Measurements from ENCODE around the gene NANS. TPM values are rescaled to one million over a fixed set of nuclear protein-coding genes. Genes with fewer than 3 reads are reported as not detected.
"Not testable (repeated sequence)": the region's sequence is repeated elsewhere in the genome, so short reads cannot be mapped to it uniquely, and the experiment has no call there.

Gene NANS
- total RNA-seq, 4 donors from 2014 or later: 35.2 to 74.4 (median 44.6) TPM

- no peak for DNase-seq (ENCODE audit: low spot score in 2 of 2)
- H3K36me3 ChIP-seq: no peaks in the 10 kb centered on the region
- 83 to 88% methylated on average over 10 of the region's 10 CpGs for WGBS, 2 donors
- no peak overlapping the region for H3K27ac ChIP-seq
- TF ChIP-seq EP300 (IDR thresholded peaks at IDR 0.05) (peak in 1 of 2 donors; percentile 31), CTCF (IDR thresholded peaks at IDR 0.05) (no peak)
- H3K4me1 ChIP-seq: no peaks in the 10 kb centered on the region
- H3K27me3 ChIP-seq: no peaks in the 10 kb centered on the region
- H3K4me3 ChIP-seq: no peak overlapping the region
- H3K9me3 ChIP-seq: no peaks in the 10 kb centered on the region
Measured at GRCh38 chr9:98129451-98129881, 72.9 kb downstream of the NANS start.

GRCh38 chr9:98130060-98130459, 73.5 kb downstream of the NANS start:
- H3K36me3 ChIP-seq; H3K4me1 ChIP-seq; H3K27me3 ChIP-seq; H3K9me3 ChIP-seq; DNase-seq (ENCODE audit: low spot score in 2 of 2); H3K4me3 ChIP-seq; H3K27ac ChIP-seq: not testable (repeated sequence)
- 82 to 92% methylated on average over 4 of the region's 4 CpGs for WGBS, 2 donors

- WGBS, 2 donors: 86 to 89% methylated on average over 9 to 11 of the region's 13 CpGs
- H3K36me3 ChIP-seq: no peaks in the 10 kb centered on the region
- no peak for TF ChIP-seq POLR2A (IDR thresholded peaks at IDR 0.05)
- no peak for TF ChIP-seq EP300 (IDR thresholded peaks at IDR 0.05)
- TF ChIP-seq CTCF (IDR thresholded peaks at IDR 0.05): no peak
- H3K27me3 ChIP-seq: no peaks in the 10 kb centered on the region
- H3K4me1 ChIP-seq: no peaks in the 10 kb centered on the region
- no peak for DNase-seq (ENCODE audit: low spot score in 2 of 2)
- H3K9me3 ChIP-seq: no peaks in the 10 kb centered on the region
- no peak overlapping the region for H3K27ac ChIP-seq
- H3K4me3 ChIP-seq: no peak overlapping the region
Measured at GRCh38 chr9:98130576-98131228, 74.2 kb downstream of the NANS start.

- TF ChIP-seq EP300 (IDR thresholded peaks at IDR 0.05) (no peak), CTCF (IDR thresholded peaks at IDR 0.05) (no peak), POLR2A (IDR thresholded peaks at IDR 0.05) (no peak)
- WGBS, 2 donors: 85 to 86% methylated on average over 9 of the region's 9 CpGs
- no peaks in the 10 kb centered on the region for H3K36me3 ChIP-seq
- no peak overlapping the region for H3K27ac ChIP-seq
- H3K4me1 ChIP-seq: no peaks in the 10 kb centered on the region
- no peaks in the 10 kb centered on the region for H3K9me3 ChIP-seq
- H3K27me3 ChIP-seq: no peaks in the 10 kb centered on the region
- no peak for DNase-seq (ENCODE audit: low spot score in 2 of 2)
- no peak overlapping the region for H3K4me3 ChIP-seq
Measured at GRCh38 chr9:98132158-98132557, 75.6 kb downstream of the NANS start.

Small RNA genes lying within 50 kb of the gene (small RNA-seq; reads per million reads assigned to genes)
- gene RF00017 (not detected), gene RNU6-918P (not detected)

Other genes with a start within 250 kb of the NANS start
- not detected for gene FOXE1, start 203.5 kb upstream of the NANS start, total RNA-seq
- 10 to 100 TPM; 16.7 to 30.9 (median 19.7) TPM for gene TRMO, start 134.2 kb upstream of the NANS start, total RNA-seq
- gene HEMGN, start 118.6 kb upstream of the NANS start, total RNA-seq: not detected
- gene ANP32B, start 73.4 kb upstream of the NANS start, total RNA-seq: 10 to 100 TPM; 39.0 to 59.4 (median 51.8) TPM
- gene TRIM14, start 62.5 kb downstream of the NANS start, total RNA-seq: 10 to 100 TPM in 3 of 4 donors, 1 to 10 TPM in 1; 9.4 to 16.8 (median 10.1) TPM
- gene CORO2A, start 135.9 kb downstream of the NANS start, total RNA-seq: 1 to 10 TPM; 1.9 to 3.3 (median 3.2) TPM
- 10 to 100 TPM; 29.9 to 61.8 (median 41.0) TPM for gene TBC1D2, start 198.9 kb downstream of the NANS start, total RNA-seq

Measured in tibial nerve (tissue), 4 donors.